GM18907 (cell line): ENCODE measurements around the gene PIK3R3.

Experiments used
- ATAC-seq: cut with Tn5 transposase; IDR thresholded peaks from one replicate; pipeline ENCODE4 v1.9.1; 2021; ENCODE audit warnings: mild to moderate bottlenecking, moderate library complexity; ENCODE audit not compliant: unreplicated experiment

The PIK3R3 gene

GRCh38 chr1:46158312-46159281 lies 26.2 kb upstream of the PIK3R3 start:
- ATAC-seq, result peak; percentile 78

- ATAC-seq, result no peak
Observed at GRCh38 chr1:46157916-46158311, 25.5 kb upstream of the PIK3R3 start.

GRCh38 chr1:46153732-46154131 lies 21.3 kb upstream of the PIK3R3 start:
- ATAC-seq, result no peak

- ATAC-seq, result no peak
Observed at GRCh38 chr1:46153228-46153627, 20.8 kb upstream of the PIK3R3 start.

GRCh38 chr1:46152016-46152415 lies 19.6 kb upstream of the PIK3R3 start:
- no peak for ATAC-seq

GRCh38 chr1:46150085-46150484 lies 17.7 kb upstream of the PIK3R3 start:
- ATAC-seq, result no peak

GRCh38 chr1:46148318-46148717 lies 15.9 kb upstream of the PIK3R3 start:
- ATAC-seq, result no peak

GRCh38 chr1:46137916-46138315 lies 5.5 kb upstream of the PIK3R3 start:
- no peak for ATAC-seq

- ATAC-seq, result no peak
Observed at GRCh38 chr1:46136711-46137110, 4.3 kb upstream of the PIK3R3 start.

GRCh38 chr1:46134660-46135331 lies 2.4 kb upstream of the PIK3R3 start:
- ATAC-seq, result no peak

GRCh38 chr1:46133781-46134350 lies 1.4 kb upstream of the PIK3R3 start:
- no peak for ATAC-seq

- ATAC-seq, result peak; percentile 59
Observed at GRCh38 chr1:46133181-46133658, 791 bp upstream of the PIK3R3 start.

- no peak for ATAC-seq
Observed at GRCh38 chr1:46131712-46132528, 509 bp downstream of the PIK3R3 start.

GRCh38 chr1:46131093-46131492 lies 1.3 kb downstream of the PIK3R3 start:
- no peak for ATAC-seq

GRCh38 chr1:46130606-46131005 lies 1.8 kb downstream of the PIK3R3 start:
- no peak for ATAC-seq

GRCh38 chr1:46130121-46130520 lies 2.3 kb downstream of the PIK3R3 start:
- no peak for ATAC-seq

- ATAC-seq, result no peak
Observed at GRCh38 chr1:46128344-46128743, 4.1 kb downstream of the PIK3R3 start.

- ATAC-seq, result no peak
Observed at GRCh38 chr1:46118856-46119255, 13.6 kb downstream of the PIK3R3 start.

GRCh38 chr1:46117810-46118494 lies 14.5 kb downstream of the PIK3R3 start:
- ATAC-seq, result no peak

GRCh38 chr1:46114925-46115603 lies 17.4 kb downstream of the PIK3R3 start:
- ATAC-seq, result no peak
